Neuronal stem cell (in vitro differentiated cells): ENCODE data around the gene SMAP1.

ENCODE experiments used
- DNase-seq: peaks from one replicate; pipeline ENCODE4 v3.0.0-alpha.2; 2013; ENCODE audit warnings: low spot score
- H2AFZ ChIP-seq: one replicate; pipeline ENCODE4 v1.6.1; 2013; ENCODE audit warnings: mild to moderate bottlenecking, low read length, inconsistent platforms
- H2AK5ac ChIP-seq: 2 replicates; pipeline ENCODE4 v1.6.1; 2013; ENCODE audit warnings: low read depth, mild to moderate bottlenecking, inconsistent platforms, low read length, moderate library complexity, mixed read lengths
- H2BK120ac ChIP-seq: 2 replicates; pipeline ENCODE4 v1.6.1; 2013; ENCODE audit warnings: low read depth, mild to moderate bottlenecking, inconsistent platforms, low read length, moderate library complexity, mixed read lengths
- H2BK12ac ChIP-seq: one replicate; pipeline ENCODE4 v1.6.1; 2013; ENCODE audit warnings: low read length, inconsistent platforms
- H2BK15ac ChIP-seq: 2 replicates; pipeline ENCODE4 v1.6.1; 2013; ENCODE audit warnings: mild to moderate bottlenecking, low read length, inconsistent platforms, mixed read lengths
- H2BK5ac ChIP-seq: one replicate; pipeline ENCODE4 v1.6.1; 2013; ENCODE audit warnings: inconsistent platforms, mild to moderate bottlenecking, low read length, moderate library complexity
- H3K14ac ChIP-seq: one replicate; pipeline ENCODE4 v1.6.1; 2013; ENCODE audit warnings: low read length, inconsistent platforms
- H3K18ac ChIP-seq: 2 replicates; pipeline ENCODE4 v1.6.1; 2013; ENCODE audit warnings: low read length, inconsistent platforms
- H3K23ac ChIP-seq: 2 replicates; pipeline ENCODE4 v1.6.1; 2013; ENCODE audit warnings: low read depth, mild to moderate bottlenecking, mixed read lengths, low read length, inconsistent platforms; ENCODE audit not compliant: poor library complexity
- H3K27ac ChIP-seq: replicated peaks from 3 replicates; pipeline ENCODE4 v1.5.1; 2013; ENCODE audit warnings: low read length, inconsistent platforms
- H3K27me3 ChIP-seq, 3 experiments: 2 replicates each; pipeline ENCODE4 v1.6.1; 2013; ENCODE audit warnings: low read length in 3 of 3, mild to moderate bottlenecking in 2 of 3, inconsistent platforms in 1 of 3, low read depth in 1 of 3, mixed read lengths in 1 of 3, moderate library complexity in 1 of 3; ENCODE audit not compliant: control insufficient read depth in 3 of 3, insufficient read depth in 3 of 3
- H3K36me3 ChIP-seq, 2 donors: replicated peaks in 1 of 2; 2 replicates each; pipeline ENCODE4 v1.6.1; 2013; ENCODE audit warnings: low read length in 2 of 2; ENCODE audit not compliant: control insufficient read depth in 2 of 2, insufficient read depth in 2 of 2
- H3K4ac ChIP-seq: 2 replicates; pipeline ENCODE4 v1.6.1; 2013; ENCODE audit warnings: inconsistent platforms, mild to moderate bottlenecking, low read length, moderate library complexity
- H3K4me1 ChIP-seq, 2 donors: 1 replicate in 1 of 2; 2 replicates in 1 of 2; pipeline ENCODE4 v1.6.1; 2013; ENCODE audit warnings: low read length in 2 of 2, low read depth in 1 of 2; ENCODE audit not compliant: control insufficient read depth in 2 of 2, insufficient read depth in 1 of 2
- H3K4me2 ChIP-seq: one replicate; pipeline ENCODE4 v1.6.1; 2013; ENCODE audit warnings: mild to moderate bottlenecking, low read length, inconsistent platforms; ENCODE audit not compliant: insufficient read depth, poor library complexity, severe bottlenecking
- H3K4me3 ChIP-seq, 2 donors: 2 replicates each; pipeline ENCODE4 v1.5.1; 2013; ENCODE audit warnings: low read length in 2 of 2, mild to moderate bottlenecking in 2 of 2, inconsistent platforms in 1 of 2, moderate library complexity in 1 of 2
- H3K79me1 ChIP-seq: one replicate; pipeline ENCODE4 v1.6.1; 2013; ENCODE audit warnings: low read depth, mild to moderate bottlenecking, inconsistent platforms, low read length, moderate library complexity
- H3K9ac ChIP-seq: one replicate; pipeline ENCODE4 v1.6.1; 2013; ENCODE audit warnings: mild to moderate bottlenecking, low read depth, low read length, inconsistent platforms; ENCODE audit not compliant: poor library complexity
- H3K9me3 ChIP-seq, 2 donors: replicated peaks in 1 of 2; 2 replicates each; pipeline versions ENCODE3 to v1.6.1; 2013; ENCODE audit warnings: low read length in 2 of 2, mild to moderate bottlenecking in 2 of 2, inconsistent platforms in 1 of 2, low read depth in 1 of 2, mixed read lengths in 1 of 2, moderate library complexity in 1 of 2; ENCODE audit not compliant: control insufficient read depth in 2 of 2, insufficient read depth in 1 of 2
- H4K8ac ChIP-seq: one replicate; pipeline ENCODE4 v1.6.1; 2013; ENCODE audit warnings: low read depth, mild to moderate bottlenecking, inconsistent platforms, low read length, moderate library complexity
- H4K91ac ChIP-seq: one replicate; pipeline ENCODE4 v1.6.1; 2013; ENCODE audit warnings: low read length, low read depth, mild to moderate bottlenecking, inconsistent platforms; ENCODE audit not compliant: poor library complexity
- WGBS, 2 donors: extraction: QIAGEN DNeasy Blood & Tissue Kit; methylation state at CpG; one replicate each; pipeline ENCODE4 v1.1.7; 2013; ENCODE audit warnings: missing lambda C conversion rate in 2 of 2, mixed read lengths in 1 of 2; ENCODE audit not compliant: insufficient read length in 2 of 2, insufficient replicate concordance in 1 of 2; ENCODE audit errors: extremely low coverage in 2 of 2; 5-methylcytosine and 5-hydroxymethylcytosine counted together

SMAP1 gene

GRCh38 chr6:70724524-70724923 is 56.8 kb downstream of the SMAP1 start:
- DNase-seq, result no peak
- Histone ChIP-seq H3K4me3 (no peak overlapping the region), H3K4me1 (no peaks in the 10 kb centered on the region), H3K18ac (no peak overlapping the region), H3K4ac (no peak overlapping the region), H3K36me3 (no peaks in the 10 kb centered on the region), H3K27ac (no peak overlapping the region), H4K91ac (no peak overlapping the region), H3K14ac (no peak overlapping the region), H4K8ac (no peak overlapping the region), H2BK12ac (no peak overlapping the region), H3K9me3 (no peaks in the 10 kb centered on the region), H3K27me3 (no peaks in the 10 kb centered on the region), H2BK15ac (no peak overlapping the region), H3K79me1 (peaks cover 1% of the 10 kb centered on the region), H2BK5ac (no peak overlapping the region), H3K23ac (no peak overlapping the region), H2BK120ac (no peak overlapping the region), H2AFZ (no peak overlapping the region), H3K9ac (no peak overlapping the region), H3K4me2 (no peak overlapping the region), H2AK5ac (no peak overlapping the region)
- WGBS, 2 donors, result no CpG with 5 or more reads among the region's 2 CpGs

DNA sequence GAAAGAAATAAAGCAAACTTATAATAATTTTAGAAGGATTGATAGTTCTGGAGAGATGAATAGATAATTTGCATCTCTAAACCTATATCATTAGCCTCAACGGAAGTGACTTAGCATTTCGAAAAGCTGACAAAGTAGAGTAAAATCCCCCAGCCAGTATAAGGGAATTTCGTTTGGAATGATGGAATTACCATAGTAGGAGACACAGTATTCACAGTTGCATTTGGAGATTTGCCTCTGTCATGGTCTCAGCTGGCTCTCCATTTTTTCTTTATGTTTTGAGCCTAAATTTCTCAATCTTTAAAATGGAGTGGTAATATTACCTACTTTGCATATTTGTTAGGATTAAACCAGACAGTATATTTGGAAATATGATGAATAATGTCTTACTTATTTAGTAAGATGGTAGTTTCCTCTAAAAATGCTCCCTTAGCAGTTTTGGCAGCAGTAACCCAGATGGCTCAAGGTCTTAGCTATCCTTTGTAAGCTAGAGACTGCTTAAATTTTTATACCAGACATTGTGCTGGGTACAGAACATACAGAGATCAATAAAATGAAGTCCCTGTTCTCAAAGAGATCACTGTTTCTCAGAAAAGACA is 58.2 kb downstream of the SMAP1 start:
- Histone ChIP-seq H3K4me1 (no peaks in the 10 kb centered on the region), H3K4me3 (no peak overlapping the region), H3K27ac (no peak overlapping the region), H4K91ac (no peak overlapping the region), H4K8ac (no peak overlapping the region), H3K14ac (no peak overlapping the region), H2AK5ac (no peak overlapping the region), H2BK120ac (no peak overlapping the region), H3K27me3 (no peaks in the 10 kb centered on the region), H3K4me2 (no peak overlapping the region), H3K9me3 (no peaks in the 10 kb centered on the region), H2AFZ (no peak overlapping the region), H3K79me1 (peaks cover 1% of the 10 kb centered on the region), H3K9ac (no peak overlapping the region), H2BK5ac (no peak overlapping the region), H2BK15ac (no peak overlapping the region), H3K36me3 (no peaks in the 10 kb centered on the region), H3K4ac (no peak overlapping the region), H3K23ac (no peak overlapping the region), H3K18ac (no peak overlapping the region), H2BK12ac (no peak overlapping the region)
- DNase-seq, result no peak
- no CpG with 5 or more reads among the region's 3 CpGs for WGBS, 2 donors

DNA sequence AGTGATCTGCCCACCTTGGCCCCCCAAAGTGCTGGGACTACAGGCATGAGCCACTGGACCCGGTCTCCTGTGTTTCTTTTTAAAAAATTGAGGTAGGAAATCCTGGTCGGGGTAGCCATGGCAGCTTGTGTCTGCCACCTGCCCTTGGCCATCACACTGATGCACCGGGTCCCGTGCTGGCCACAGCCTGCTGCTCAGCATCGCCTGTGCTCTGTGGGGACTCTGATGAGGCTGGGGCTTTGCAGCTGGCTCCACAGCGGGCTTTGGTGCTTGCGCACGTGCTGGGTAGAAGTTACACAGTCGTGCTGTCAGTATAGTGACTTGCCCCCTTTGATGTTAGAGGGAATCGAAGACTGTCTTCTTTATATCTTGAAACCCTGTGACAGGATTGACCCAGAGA is 66.7 kb downstream of the SMAP1 start:
- no peaks in the 10 kb centered on the region for H3K4me1 ChIP-seq
- H3K36me3 ChIP-seq, result peaks cover 0 to 14% of the 10 kb centered on the region in 2 donors
- no CpG with 5 or more reads among the region's 10 CpGs for WGBS, 2 donors
- peak overlapping the region in 1 of 2 donors; percentile 58 for H3K4me3 ChIP-seq
- peak overlapping the region; percentile 39 for H2BK5ac ChIP-seq
- peak overlapping the region; percentile 38 for H3K14ac ChIP-seq
- peak overlapping the region; percentile 28 for H3K18ac ChIP-seq
- DNase-seq, result no peak
- peaks cover 0 to 2% of the 10 kb centered on the region in 2 donors for H3K9me3 ChIP-seq
- H3K4ac ChIP-seq, result no peak overlapping the region
- H3K23ac ChIP-seq, result no peak overlapping the region
- H4K91ac ChIP-seq, result no peak overlapping the region
- no peaks in the 10 kb centered on the region for H3K79me1 ChIP-seq
- H3K9ac ChIP-seq, result no peak overlapping the region
- H2BK120ac ChIP-seq, result no peak overlapping the region
- H3K27me3 ChIP-seq, result no peaks in the 10 kb centered on the region
- no peak overlapping the region for H2BK15ac ChIP-seq
- H4K8ac ChIP-seq, result peak overlapping the region; percentile 92
- H2BK12ac ChIP-seq, result no peak overlapping the region
- H3K27ac ChIP-seq, result no peak overlapping the region
- no peak overlapping the region for H3K4me2 ChIP-seq
- H2AK5ac ChIP-seq, result no peak overlapping the region
- H2AFZ ChIP-seq, result no peak overlapping the region

- no peak overlapping the region for H3K14ac ChIP-seq
- no peak overlapping the region for H2BK5ac ChIP-seq
- DNase-seq, result no peak
These were observed 67.3 kb downstream of the SMAP1 start for GRCh38 chr6:70734979-70735378.

More at GRCh38 chr6:70734979-70735378, 67.3 kb downstream of the SMAP1 start:
- peaks cover 0 to 5% of the 10 kb centered on the region in 2 donors for H3K9me3 ChIP-seq
- no peak overlapping the region for H3K4ac ChIP-seq
- no peak overlapping the region for H2BK120ac ChIP-seq
- H3K23ac ChIP-seq, result no peak overlapping the region
- H3K4me2 ChIP-seq, result no peak overlapping the region
- H3K4me1 ChIP-seq, result no peaks in the 10 kb centered on the region
- H3K27ac ChIP-seq, result no peak overlapping the region
- no peak overlapping the region for H4K8ac ChIP-seq
- H3K36me3 ChIP-seq, result peaks cover 0 to 15% of the 10 kb centered on the region in 2 donors
- no peak overlapping the region for H3K18ac ChIP-seq
- H3K9ac ChIP-seq, result no peak overlapping the region
- H2AFZ ChIP-seq, result no peak overlapping the region
- H2BK15ac ChIP-seq, result no peak overlapping the region
- H3K79me1 ChIP-seq, result no peaks in the 10 kb centered on the region
- WGBS, 2 donors, result no CpG with 5 or more reads among the region's 1 CpG
- H2BK12ac ChIP-seq, result no peak overlapping the region
- H3K4me3 ChIP-seq, result no peak overlapping the region
- no peak overlapping the region for H4K91ac ChIP-seq
- H3K27me3 ChIP-seq, result no peaks in the 10 kb centered on the region
- no peak overlapping the region for H2AK5ac ChIP-seq
